Measurements from ENCODE around the gene CD300C.
"Not testable (repeated sequence)": the region's sequence is repeated elsewhere in the genome, so short reads cannot be mapped to it uniquely, and the experiment has no call there.

The CD300C gene

GRCh38 chr17:74523308-74523707, 22.6 kb downstream of the CD300C start:
- no peak overlapping the region for H3K27ac ChIP-seq

GRCh38 chr17:74522381-74523105, 23.4 kb downstream of the CD300C start:
- no peak overlapping the region for H3K27ac ChIP-seq
- TF ChIP-seq CTCF (conservative IDR thresholded peaks at IDR 0.05) (no peak), ZFX (IDR thresholded peaks at IDR 0.05) (no peak)

More at GRCh38 chr17:74523308-74523707, 22.6 kb downstream of the CD300C start:
- TF ChIP-seq ZFX (IDR thresholded peaks at IDR 0.05) (no peak), CTCF (conservative IDR thresholded peaks at IDR 0.05) (no peak)

- H3K27ac ChIP-seq: no peak overlapping the region
- TF ChIP-seq CTCF (conservative IDR thresholded peaks at IDR 0.05) (no peak), ZFX (IDR thresholded peaks at IDR 0.05) (no peak)
Observed at GRCh38 chr17:74521701-74522201, 24.2 kb downstream of the CD300C start.

GRCh38 chr17:74520790-74521480, 25.0 kb downstream of the CD300C start:
- no peak overlapping the region for H3K27ac ChIP-seq
- no peak for TF ChIP-seq ZFX (IDR thresholded peaks at IDR 0.05)

GRCh38 chr17:74520016-74520434, 25.9 kb downstream of the CD300C start:
- TF ChIP-seq CTCF (conservative IDR thresholded peaks at IDR 0.05) (no peak), ZFX (IDR thresholded peaks at IDR 0.05) (no peak)
- no peak overlapping the region for H3K27ac ChIP-seq

- not testable (repeated sequence) for H3K27ac ChIP-seq
Observed at GRCh38 chr17:74518413-74518981, 27.4 kb downstream of the CD300C start.

- H3K27ac ChIP-seq: no peak overlapping the region
- TF ChIP-seq CTCF (conservative IDR thresholded peaks at IDR 0.05): no peak
- TF ChIP-seq ZFX (IDR thresholded peaks at IDR 0.05): no peak
Observed at GRCh38 chr17:74516561-74517328, 29.2 kb downstream of the CD300C start.

GRCh38 chr17:74515941-74516340, 30.0 kb downstream of the CD300C start:
- TF ChIP-seq CTCF (conservative IDR thresholded peaks at IDR 0.05): no peak
- no peak for TF ChIP-seq ZFX (IDR thresholded peaks at IDR 0.05)
- no peak overlapping the region for H3K27ac ChIP-seq

All from C4-2B (cell line).